LHCN-M2 (cell line): Measurements from ENCODE around the gene ISY1. TPM values are rescaled to one million over a fixed set of nuclear protein-coding genes. Genes with fewer than 3 reads are reported as not detected.
A peak's percentile ranks its signal among the peaks of the same experiment; 100 is the strongest.
"Not testable (repeated sequence)": the region's sequence is repeated elsewhere in the genome, so short reads cannot be mapped to it uniquely, and the experiment has no call there.

Experiments used
- DNase-seq: peaks from one replicate; pipeline ENCODE4 v3.0.0-alpha.2; 2012; ENCODE audit warnings: low read depth
- polyA plus RNA-seq: library from polyadenylated mRNA; unstranded; fragments of >200 nt; gene quantifications from one replicate; pipeline ENCODE4 v1.2.1, GENCODE V29; 2012; ENCODE audit warnings: missing spikeins
- total RNA-seq: library from RNA; depleted of rRNA; stranded (reverse); fragments of >200 nt; gene quantifications from 2 replicates; pipeline ENCODE4 v1.2.3, GENCODE V29; 2014; rRNA removed

Gene ISY1
- total RNA-seq, result 26.9 TPM in 2 replicates
- 26.8 TPM for polyA plus RNA-seq

DNA sequence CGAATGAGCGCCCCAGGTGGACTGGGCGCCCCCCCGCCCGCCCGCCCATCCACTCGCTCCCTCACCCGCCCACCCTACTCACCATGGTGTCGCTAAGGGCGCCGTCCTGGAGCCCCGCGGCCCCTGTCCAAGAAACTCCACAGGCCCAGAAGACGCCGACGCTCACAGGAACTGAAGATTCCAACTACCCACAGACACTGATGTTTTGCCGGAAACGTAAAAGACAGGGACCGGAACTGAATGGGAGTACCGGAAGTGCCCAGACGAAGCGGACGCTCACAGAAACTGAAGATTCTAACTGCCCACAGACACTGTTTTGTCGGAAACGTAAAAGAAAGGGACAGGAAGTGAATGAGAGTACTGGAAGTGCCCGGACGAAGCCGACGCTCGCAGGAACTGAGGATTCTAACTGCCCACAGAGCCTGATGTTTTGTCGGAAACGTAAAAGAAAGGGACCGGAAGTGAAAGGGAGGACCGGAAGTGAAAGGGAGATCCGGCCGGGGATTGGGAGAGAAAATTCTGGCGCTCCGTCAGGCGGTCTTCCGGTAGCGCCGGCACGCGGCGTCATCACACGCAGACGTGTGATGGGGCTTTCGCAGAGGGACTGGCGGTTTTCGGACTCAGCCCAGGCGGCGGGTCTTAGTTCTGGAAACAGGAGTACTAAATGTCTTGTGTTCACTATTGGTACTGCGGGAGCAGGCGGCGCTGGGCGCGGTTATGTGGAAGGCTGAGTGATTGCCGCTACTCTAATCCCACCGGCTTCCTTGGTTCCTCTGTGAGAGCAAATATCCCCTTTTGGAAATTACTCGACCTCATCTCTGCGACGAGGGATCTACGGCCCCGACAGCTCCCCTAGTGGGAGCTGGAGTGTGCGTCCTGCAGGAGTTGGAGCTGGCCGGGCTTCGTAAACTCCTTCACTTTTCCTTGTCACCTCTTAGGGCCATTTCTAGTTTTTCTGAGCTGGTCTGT lies at the start of gene ISY1:
Gene ISY1 (minus strand): TSS at position 173 of the 969 bp plus-strand sequence. CDS start 88 bp downstream, at position 85.
- peak; percentile 97 for DNase-seq

DNA sequence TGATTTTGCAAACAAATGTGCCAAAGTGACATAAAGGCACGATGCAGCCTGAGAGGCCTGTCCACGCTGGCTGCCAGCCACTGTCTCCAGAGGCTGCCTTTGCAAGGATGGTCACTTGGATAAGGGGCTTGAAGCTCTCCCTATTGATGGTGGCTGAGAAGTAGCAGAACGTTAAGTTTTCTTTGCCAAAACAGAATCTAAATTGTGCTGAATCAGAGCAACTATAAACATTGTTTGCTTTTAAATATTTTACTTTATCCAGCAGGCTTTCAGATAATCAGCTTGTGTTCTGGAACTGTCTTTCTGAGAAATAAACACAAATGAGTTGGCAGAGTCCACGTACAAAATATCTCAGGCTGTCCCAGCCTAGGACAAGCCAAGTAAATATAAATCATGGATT lies 46.6 kb upstream of the ISY1 start:
- DNase-seq, result no peak

DNA sequence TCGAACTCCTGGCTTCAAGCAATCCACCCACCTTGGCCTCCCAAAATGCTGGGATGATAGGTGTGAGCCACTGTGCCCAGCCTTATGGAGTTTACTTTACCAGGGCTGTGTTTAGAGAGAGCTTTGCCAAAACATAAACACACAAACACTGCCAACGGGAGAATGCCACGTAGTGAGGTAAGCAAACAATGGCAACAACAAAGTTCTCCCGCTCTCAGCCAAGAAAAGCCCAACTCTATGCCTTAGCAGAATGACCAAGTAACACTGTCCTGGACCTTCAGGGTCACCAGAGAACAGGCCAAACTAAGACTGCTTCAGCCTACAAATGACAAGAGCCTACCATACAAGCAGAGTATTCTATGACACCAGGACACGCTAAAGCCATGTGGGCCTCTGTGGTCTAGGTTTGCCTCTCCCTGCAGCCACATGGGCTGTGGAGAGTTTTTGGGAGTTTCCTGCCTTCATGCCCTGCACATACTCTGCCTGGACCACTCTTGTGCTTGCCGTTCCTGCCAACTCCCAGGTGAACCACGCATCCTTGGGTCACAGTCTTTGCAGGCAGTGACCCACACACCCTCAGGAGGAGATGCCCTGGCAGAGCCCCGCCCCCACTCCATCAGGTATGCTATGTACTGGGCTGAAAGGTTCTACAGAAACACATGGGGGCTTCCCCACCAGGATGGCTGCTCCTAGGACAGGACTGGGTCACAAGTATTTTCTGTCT lies 44.4 kb upstream of the ISY1 start:
- no peak for DNase-seq

DNA sequence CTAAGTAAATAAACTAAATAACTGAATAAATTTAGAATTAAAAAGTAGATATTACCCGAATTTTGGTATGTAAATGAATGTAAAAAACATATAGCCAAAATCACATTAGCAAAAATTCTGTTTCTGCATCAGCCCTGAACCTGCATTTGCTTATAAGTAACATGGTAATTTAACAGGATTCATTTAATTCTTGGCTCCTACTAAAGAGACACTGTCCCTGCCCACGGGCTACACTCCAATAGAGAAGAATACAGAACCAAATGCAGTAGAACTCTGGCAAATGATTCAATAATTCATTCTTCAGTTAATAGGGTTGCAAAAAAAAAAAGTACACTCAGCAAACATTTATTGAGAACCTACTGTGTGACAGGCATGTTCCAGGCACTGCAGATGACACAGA lies 43.6 kb upstream of the ISY1 start:
- DNase-seq, result no peak

DNA sequence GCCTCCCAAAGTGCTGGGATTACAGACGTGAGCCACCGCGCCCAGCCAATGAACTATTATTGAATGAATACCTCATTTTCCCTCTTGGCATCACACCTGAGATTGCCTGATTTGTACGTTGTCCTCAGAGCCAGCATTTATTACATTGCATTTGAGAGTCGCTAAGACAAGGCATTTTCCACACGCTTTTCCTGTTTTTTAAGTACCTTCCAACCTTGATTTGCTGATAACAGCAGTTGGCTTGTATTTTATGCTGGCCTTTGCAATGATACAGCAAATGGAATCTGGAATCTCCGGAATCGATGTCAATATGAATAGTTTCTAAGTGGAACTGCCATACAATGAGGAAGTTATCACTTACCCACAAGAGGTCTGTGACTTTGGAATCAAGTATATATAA lies 38.5 kb upstream of the ISY1 start:
- no peak for DNase-seq

DNA sequence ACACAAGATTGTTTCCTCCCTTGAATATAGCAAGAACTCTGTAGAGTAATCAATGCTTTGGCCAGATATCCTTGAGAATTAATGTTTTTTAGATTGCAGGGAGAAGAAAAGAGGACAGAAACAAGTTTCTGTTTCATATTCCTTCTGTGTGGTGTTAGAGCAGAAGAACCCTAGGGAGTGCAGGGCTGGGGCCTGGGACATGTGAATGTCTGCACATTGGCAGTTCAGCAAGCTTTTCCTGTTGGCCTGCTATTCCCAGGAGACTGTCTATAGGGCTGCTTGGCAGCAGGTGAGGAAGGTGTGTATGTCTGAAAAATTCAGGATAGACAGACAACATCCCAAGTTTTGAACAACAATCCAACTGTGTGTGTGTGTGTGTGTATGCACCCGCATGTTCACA lies 36.5 kb upstream of the ISY1 start:
- no peak for DNase-seq

DNA sequence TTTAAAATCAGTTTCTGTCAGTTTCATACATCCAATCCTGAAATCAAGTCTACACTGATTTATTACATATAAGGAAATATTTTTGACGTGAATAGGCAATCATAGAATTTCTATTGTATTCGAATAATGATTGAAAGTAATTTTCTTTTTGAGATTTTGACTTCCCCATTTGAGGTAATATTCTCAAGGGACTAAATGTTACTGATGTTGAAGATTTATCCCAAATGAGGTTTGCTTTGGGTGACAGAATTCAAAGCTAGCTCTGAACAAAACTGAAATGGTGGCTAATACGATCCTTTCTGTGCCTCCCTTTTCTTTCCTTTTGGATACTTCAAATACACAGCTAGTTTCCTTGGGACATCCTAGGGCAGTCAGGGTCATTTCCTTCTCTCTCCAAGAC lies 35.7 kb upstream of the ISY1 start:
- DNase-seq, result no peak

DNA sequence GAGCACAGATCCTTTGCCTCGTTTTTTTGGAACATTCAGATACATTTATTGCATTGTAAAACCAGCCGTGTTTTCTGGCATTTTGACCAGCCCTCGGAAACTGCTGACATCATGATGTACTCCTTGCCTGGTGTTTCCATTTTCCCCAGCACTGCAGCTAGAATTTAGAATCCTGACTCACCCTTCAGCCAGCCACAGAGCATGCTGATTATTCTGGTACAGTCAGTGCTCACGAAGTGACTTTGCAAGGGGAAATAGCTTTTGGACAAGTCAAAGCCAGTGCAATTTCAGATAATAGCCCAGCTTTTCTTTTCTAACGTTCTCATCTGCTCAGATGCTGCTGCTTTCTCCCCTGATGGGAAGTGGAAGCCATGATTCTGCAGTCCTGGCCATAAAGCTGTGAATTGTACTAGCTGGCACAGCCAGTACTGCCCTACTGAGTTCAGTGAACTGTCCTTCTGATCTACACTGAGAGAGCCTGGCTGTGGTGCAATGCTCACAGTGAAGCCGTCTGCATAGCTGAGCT lies 34.9 kb upstream of the ISY1 start:
- DNase-seq, result peak; percentile 93

DNA sequence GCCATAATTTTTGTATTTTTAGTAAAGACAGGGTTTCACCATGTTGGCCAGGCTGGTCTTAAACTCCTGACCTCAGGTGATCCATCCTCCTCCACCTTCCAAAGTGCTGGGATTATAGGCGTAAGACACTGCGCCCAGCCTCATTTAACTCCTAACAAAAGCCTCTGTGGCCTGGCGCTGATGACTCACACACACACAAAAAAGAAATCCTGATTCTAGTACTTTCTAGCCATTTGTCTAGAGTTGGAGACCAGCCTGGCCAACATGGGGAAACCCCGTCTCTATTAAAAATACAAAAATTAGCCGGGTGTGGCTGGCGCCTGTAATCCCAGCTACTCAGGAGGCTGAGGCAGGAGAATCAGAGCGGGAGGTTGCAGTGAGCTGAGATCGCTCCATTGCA lies 28.9 kb upstream of the ISY1 start:
- not testable (repeated sequence) for DNase-seq

DNA sequence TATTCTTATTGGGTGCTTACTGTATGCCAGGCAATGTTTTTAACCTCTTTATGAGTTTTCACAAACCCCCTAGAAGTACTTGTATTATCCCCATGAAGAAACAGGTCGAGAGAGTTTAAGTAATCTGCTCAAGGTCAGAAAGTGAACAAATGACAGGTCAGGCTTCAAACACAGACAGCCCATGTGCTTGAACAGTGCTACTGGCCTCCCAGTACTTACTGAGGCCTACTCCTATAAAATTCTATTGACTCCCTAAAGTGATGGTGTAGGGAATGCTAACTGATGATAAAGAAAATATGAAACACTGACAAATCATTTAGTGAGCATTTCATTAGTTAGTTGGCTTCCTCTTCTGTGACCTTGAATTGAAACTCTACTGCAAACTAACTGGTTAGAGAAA lies 27.0 kb upstream of the ISY1 start:
- DNase-seq, result no peak

DNA sequence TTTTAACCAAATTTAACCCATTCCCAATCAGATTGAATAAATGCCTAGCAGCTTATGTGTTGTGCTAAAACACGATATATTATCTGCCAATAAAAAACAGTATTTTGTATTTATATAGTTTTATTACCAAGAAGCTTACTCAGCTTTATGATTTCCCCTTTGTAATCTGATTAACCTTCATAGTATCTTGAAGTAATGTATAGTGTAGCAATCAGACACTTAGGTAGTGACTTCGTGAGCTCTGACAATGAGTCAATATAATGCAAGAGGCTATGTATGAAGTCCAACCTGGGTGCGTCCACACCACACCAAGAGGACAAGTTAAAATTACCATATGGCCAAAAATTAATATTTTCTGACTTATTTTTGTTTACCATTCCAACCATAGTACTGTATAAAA lies 24.9 kb upstream of the ISY1 start:
- no peak for DNase-seq

DNA sequence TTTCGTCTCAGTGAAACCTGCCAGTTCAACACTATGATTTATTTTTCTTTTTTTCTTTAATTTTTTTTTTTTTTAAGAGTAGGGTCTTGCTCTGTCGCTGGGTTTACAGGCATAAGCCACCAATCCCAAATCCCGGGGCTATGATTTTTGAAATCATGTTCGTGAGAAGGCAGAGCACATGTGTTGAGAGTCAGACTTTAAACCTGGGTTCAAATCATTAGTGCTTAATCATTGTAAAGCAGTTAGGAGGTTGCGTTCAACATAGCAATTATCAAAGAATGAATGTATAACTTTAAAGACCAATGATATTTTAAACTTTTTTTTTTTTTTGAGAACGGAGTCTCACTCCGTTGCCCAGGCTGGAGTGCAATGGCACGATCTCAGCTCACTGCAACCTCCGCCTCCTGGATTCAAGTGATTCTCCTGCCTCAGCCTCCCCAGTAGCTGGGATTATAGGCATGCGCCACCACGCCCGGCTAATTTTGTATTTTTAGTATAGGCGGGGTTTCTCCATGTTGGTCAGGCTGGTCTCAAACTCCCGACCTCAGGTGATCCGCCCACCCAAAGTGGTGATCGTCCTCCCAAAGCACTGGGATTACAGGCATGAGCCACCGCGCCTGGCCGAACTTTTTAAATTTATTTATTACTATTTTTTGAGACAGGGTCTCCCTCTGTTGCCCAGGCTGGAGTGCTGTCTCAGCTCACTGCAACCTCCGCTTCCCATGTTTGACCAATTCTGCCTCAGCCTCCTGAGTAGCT lies 24.1 kb upstream of the ISY1 start:
- DNase-seq, result not testable (repeated sequence)

DNA sequence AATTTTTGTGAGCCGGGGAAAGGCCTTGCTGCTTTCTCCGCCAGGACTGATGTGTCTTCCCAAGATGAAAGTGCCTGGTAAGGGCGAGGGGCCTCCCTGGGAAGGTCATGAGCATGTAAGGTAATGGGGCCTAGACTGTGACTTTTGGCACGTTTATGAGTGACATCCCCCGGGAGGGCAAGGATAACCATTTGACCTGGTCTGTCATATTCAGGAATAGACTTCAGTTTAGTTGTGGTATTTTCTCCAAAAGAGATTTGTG lies 23.5 kb upstream of the ISY1 start:
- peak; percentile 21 for DNase-seq

DNA sequence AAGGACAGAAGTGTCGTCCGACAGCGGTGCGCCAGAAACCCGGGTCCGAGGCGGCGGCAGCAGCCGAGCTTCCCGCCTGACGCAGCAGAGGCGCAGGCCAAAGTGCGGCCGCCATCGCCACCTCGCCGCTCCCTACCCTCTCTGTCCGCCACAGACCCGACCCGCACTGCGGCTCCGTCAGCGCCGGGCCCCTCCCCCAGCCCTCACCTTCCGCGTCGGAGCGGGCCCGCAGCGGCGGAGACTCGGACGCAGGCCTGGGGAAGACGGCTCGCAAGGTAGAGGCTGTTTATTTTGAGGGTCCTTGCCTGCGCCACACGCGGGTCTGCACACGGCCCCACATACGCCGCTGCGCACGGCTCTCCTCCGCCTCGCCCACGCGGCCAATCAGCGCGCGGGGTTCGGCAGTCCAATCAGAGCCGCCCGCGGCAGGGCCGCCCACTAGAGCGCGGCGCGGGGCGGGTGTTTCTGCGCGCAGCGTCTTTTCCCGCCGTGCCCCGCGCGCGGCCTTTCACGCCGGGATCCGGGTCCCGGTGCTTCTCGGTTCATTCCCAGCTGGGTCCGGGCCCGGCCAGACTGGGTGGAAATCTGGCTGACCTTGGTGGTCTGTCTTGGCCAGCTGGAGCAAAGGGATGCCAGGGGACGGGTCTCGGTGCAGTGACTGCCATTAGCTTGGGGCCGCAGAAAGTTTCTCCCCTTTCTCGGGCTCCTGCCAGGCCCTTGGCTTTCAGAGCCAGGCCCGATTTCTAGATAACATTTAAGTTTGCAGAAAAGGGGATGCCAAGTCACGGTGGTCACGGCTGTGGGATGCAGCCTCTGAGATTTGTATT lies 22.9 kb upstream of the ISY1 start, which contains the start of gene CNBP:
Gene CNBP (minus strand): TSS at position 328 of the 827 bp plus-strand sequence. CDS start 12,139 bp downstream, outside the sequence.
- DNase-seq, result peak; percentile 93

DNA sequence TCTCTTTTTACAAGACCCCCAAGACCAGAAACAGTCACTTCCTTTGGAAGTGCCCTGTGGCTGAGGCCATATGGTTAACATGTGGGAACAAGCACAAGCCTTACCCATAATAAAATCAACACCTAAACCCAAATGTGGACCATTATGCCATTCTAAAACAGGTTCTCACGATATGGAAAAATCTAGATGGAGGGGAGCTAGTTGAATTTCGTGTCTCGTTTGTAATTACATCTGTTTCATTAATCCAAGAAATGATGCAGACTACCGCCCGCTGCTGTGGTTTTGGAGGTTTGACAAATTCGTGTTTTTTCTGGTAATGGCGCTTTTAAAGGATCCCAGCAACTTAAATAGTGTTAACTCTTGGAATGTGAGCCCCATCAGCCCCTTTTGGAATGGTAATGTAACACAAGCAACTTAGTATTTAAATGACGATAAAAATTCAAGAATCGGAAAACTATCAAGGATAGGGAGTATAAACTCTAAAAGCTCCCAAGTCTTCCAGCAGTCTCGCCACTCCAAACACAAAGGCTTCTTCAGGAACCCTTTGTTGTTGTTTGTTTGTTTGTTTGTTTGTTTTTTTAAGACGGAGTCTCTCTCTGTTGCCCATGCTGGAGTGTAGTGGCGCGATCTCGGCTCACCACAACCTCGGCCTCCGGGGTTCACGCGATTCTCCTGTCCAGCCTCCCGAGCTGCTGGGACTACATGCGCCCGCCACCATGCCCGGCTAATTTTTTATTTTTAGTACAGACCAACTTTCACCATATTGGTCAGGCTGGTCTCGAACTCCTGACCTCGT lies 21.7 kb upstream of the ISY1 start:
- DNase-seq, result peak; percentile 56

DNA sequence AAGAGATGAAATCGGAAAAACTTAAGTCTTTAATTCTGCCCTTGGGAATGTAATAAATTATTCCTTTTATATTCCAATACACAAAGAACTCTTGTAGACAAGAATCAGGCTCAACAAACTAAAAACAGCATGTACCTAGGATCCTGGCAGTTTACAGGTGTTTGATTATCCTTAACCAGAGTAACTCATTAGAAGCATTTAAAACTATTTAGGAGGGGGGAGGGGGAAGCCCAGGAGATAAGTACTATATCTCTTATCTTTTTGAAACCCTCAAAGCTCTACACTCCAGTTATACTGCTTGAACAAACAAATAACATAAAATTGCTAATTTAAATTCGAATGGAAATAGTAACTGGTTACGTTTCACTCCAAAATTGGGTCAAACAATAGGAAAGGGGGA lies 21.0 kb upstream of the ISY1 start:
- no peak for DNase-seq

DNA sequence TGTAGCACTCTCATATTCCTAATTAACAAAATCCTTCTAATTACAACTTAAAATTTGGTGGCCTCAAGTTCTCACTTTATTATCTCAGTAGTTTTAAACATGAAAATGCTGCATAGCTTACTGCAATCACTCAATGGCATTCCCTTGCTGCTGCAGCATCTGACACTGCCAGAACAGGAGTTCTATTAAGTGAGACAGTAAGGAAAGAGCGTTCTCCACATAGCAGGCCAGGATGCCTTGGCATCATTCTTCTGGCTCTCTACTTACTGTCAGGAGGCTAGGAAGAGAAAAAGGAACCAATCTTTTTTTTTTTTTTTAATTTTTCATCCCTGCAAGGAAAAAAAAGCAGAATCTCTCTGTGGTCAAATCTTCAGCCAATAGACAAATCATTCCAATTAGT lies 19.6 kb upstream of the ISY1 start:
- no peak for DNase-seq

DNA sequence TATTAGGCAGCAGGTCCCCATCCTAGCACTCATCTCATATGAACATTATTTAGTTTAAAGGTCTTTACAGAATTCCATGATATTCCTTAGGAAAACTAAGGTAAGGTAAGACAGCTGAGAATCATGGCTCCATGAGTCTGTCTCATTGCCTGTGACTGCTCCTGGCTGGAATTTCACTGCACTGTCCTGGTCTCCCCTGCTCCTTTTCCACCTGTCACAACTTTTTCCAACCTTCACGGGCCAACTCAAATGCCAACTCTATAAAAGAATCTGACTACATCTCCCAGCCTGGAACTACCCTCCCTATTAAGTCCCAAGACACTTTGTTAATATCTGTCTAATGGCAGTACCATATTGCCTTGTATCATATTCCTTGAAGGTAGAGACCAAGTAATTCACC lies 15.2 kb upstream of the ISY1 start:
- DNase-seq, result no peak

DNA sequence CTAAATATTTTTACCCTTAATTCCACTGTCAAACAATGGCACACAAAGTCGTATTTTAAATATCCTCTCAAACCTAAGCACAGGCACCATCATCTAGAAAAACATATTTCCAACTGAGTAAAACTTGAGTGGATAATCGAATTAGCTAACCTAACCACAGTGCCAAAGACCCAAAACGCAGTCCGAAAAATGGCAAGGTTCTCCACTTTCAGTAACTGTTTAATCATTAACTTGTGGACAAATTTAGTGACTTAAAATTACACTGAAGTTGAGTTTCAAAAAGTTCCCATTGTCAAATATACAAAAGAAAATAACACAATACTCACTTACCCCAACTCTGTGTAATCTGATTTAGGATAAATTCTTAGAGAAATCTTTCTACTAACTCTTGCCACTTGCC lies 12.9 kb upstream of the ISY1 start:
- DNase-seq, result no peak

DNA sequence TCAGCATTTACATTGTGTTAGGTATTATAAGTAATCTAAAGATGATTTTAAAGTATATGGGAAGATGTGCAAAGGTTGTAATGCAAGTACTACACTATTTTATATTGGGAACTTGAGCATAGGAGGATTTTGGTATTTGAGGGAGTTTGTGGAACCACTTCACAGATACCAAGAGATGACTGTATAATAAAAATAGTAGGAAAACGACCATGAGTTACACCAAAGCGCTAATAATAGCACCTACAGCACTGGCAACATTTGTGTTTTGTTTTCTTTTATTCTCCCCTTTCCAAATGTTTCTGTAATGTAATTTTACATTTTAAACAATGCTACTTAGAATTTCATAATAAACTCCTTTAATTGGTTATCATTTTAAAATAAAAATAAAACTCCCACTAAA lies 12.3 kb upstream of the ISY1 start:
- no peak for DNase-seq
